ENCODE measurements around the gene CTPS1.

Gene CTPS1

GRCh38 chr1:41014871-41015270 is 35.4 kb downstream of the CTPS1 start:
- no peak for DNase-seq
- Histone ChIP-seq H4K8ac (ENCODE audit: low read length) (no peak overlapping the region), H3K79me1 (replicated peaks; ENCODE audit: low read length, poor library complexity, severe bottlenecking) (peaks cover 19% of the 10 kb centered on the region), H3K4me3 (ENCODE audit: insufficient read depth in 1 of 2, low read depth in 1 of 2, low read length in 2 of 2) (no peak overlapping the region), H2AK5ac (ENCODE audit: low read length, severe bottlenecking) (no peak overlapping the region), H2BK5ac (ENCODE audit: low read depth, low read length, poor library complexity, severe bottlenecking) (no peak overlapping the region), H3K14ac (ENCODE audit: low read length in 2 of 2) (no peak overlapping the region), H2BK12ac (ENCODE audit: low read length in 2 of 2) (no peak overlapping the region), H2AFZ (ENCODE audit: low read depth, low read length) (no peak overlapping the region), H3K4me1 (ENCODE audit: control insufficient read depth, insufficient read depth, low read depth, low read length) (peaks cover 2% of the 10 kb centered on the region), H3K4me2 (ENCODE audit: low read length, poor library complexity, severe bottlenecking) (no peak overlapping the region), H4K91ac (ENCODE audit: low read length) (no peak overlapping the region), H3K23ac (ENCODE audit: low read length in 2 of 2) (no peak overlapping the region), H2BK15ac (ENCODE audit: low read depth, poor library complexity, severe bottlenecking) (no peak overlapping the region), H3K27me3 (ENCODE audit: control insufficient read depth in 1 of 2, insufficient read depth in 1 of 2, low read length in 2 of 2) (no peaks in the 10 kb centered on the region), H3K27ac (ENCODE audit: low read length, poor library complexity, severe bottlenecking) (no peak overlapping the region), H3K9me3 (ENCODE audit: control insufficient read depth, low read length) (no peaks in the 10 kb centered on the region), H3K36me3 (ENCODE audit: control insufficient read depth in 1 of 2, insufficient read depth in 2 of 2, low read depth in 1 of 2, low read length in 2 of 2) (peaks cover 64 to 75% of the 10 kb centered on the region in 2 experiments), H3K18ac (ENCODE audit: low read depth in 1 of 2, low read length in 2 of 2) (no peak overlapping the region), H2BK120ac (ENCODE audit: low read depth, low read length) (no peak overlapping the region), H3K4ac (ENCODE audit: low read depth in 1 of 2, low read length in 2 of 2) (no peak overlapping the region), H3K9ac (ENCODE audit: low read length) (no peak overlapping the region)
- 70% methylated on average over 8 of the region's 8 CpGs for WGBS

GRCh38 chr1:41015281-41015896 is 35.9 kb downstream of the CTPS1 start:
- H2BK15ac ChIP-seq (ENCODE audit: low read depth, poor library complexity, severe bottlenecking), result no peak overlapping the region
- H3K18ac ChIP-seq (ENCODE audit: low read depth in 1 of 2, low read length in 2 of 2), result no peak overlapping the region
- H2BK5ac ChIP-seq (ENCODE audit: low read depth, low read length, poor library complexity, severe bottlenecking), result no peak overlapping the region
- peaks cover 59 to 77% of the 10 kb centered on the region in 2 experiments for H3K36me3 ChIP-seq (ENCODE audit: control insufficient read depth in 1 of 2, insufficient read depth in 2 of 2, low read depth in 1 of 2, low read length in 2 of 2)
- H3K4me2 ChIP-seq (ENCODE audit: low read length, poor library complexity, severe bottlenecking), result no peak overlapping the region
- no peak overlapping the region for H3K4ac ChIP-seq (ENCODE audit: low read depth in 1 of 2, low read length in 2 of 2)
- H3K27ac ChIP-seq (ENCODE audit: low read length, poor library complexity, severe bottlenecking), result no peak overlapping the region
- H3K27me3 ChIP-seq (ENCODE audit: control insufficient read depth in 1 of 2, insufficient read depth in 1 of 2, low read length in 2 of 2), result no peaks in the 10 kb centered on the region
- no peak for DNase-seq
- WGBS, result 96% methylated on average over 5 of the region's 5 CpGs
- H2BK120ac ChIP-seq (ENCODE audit: low read depth, low read length), result no peak overlapping the region
- peaks cover 15% of the 10 kb centered on the region for H3K79me1 ChIP-seq (replicated peaks; ENCODE audit: low read length, poor library complexity, severe bottlenecking)
- no peak overlapping the region for H2AFZ ChIP-seq (ENCODE audit: low read depth, low read length)
- H4K8ac ChIP-seq (ENCODE audit: low read length), result no peak overlapping the region
- H3K14ac ChIP-seq (ENCODE audit: low read length in 2 of 2), result no peak overlapping the region
- H3K4me1 ChIP-seq (ENCODE audit: control insufficient read depth, insufficient read depth, low read depth, low read length), result peaks cover 2% of the 10 kb centered on the region
- H3K9ac ChIP-seq (ENCODE audit: low read length), result no peak overlapping the region
- H2BK12ac ChIP-seq (ENCODE audit: low read length in 2 of 2), result no peak overlapping the region
- H3K23ac ChIP-seq (ENCODE audit: low read length in 2 of 2), result no peak overlapping the region
- H2AK5ac ChIP-seq (ENCODE audit: low read length, severe bottlenecking), result no peak overlapping the region
- no peak overlapping the region for H4K91ac ChIP-seq (ENCODE audit: low read length)
- no peak overlapping the region for H3K4me3 ChIP-seq (ENCODE audit: insufficient read depth in 1 of 2, low read depth in 1 of 2, low read length in 2 of 2)
- no peaks in the 10 kb centered on the region for H3K9me3 ChIP-seq (ENCODE audit: control insufficient read depth, low read length)

- no peaks in the 10 kb centered on the region for H3K4me1 ChIP-seq (ENCODE audit: control insufficient read depth, insufficient read depth, low read depth, low read length)
- no peak overlapping the region for H2AFZ ChIP-seq (ENCODE audit: low read depth, low read length)
- no peak overlapping the region for H3K23ac ChIP-seq (ENCODE audit: low read length in 2 of 2)
- no peak for DNase-seq
- H3K18ac ChIP-seq (ENCODE audit: low read depth in 1 of 2, low read length in 2 of 2), result no peak overlapping the region
- H3K14ac ChIP-seq (ENCODE audit: low read length in 2 of 2), result no peak overlapping the region
- H2BK120ac ChIP-seq (ENCODE audit: low read depth, low read length), result no peak overlapping the region
- H4K91ac ChIP-seq (ENCODE audit: low read length), result peak overlapping the region; percentile 3
- H3K9me3 ChIP-seq (ENCODE audit: control insufficient read depth, low read length), result no peaks in the 10 kb centered on the region
- H3K27me3 ChIP-seq (ENCODE audit: control insufficient read depth in 1 of 2, insufficient read depth in 1 of 2, low read length in 2 of 2), result no peaks in the 10 kb centered on the region
- no peak overlapping the region for H2AK5ac ChIP-seq (ENCODE audit: low read length, severe bottlenecking)
- H3K27ac ChIP-seq (ENCODE audit: low read length, poor library complexity, severe bottlenecking), result no peak overlapping the region
- H2BK5ac ChIP-seq (ENCODE audit: low read depth, low read length, poor library complexity, severe bottlenecking), result no peak overlapping the region
- H3K4me2 ChIP-seq (ENCODE audit: low read length, poor library complexity, severe bottlenecking), result no peak overlapping the region
- no peak overlapping the region for H3K4me3 ChIP-seq (ENCODE audit: insufficient read depth in 1 of 2, low read depth in 1 of 2, low read length in 2 of 2)
- peaks cover 53 to 78% of the 10 kb centered on the region in 2 experiments for H3K36me3 ChIP-seq (ENCODE audit: control insufficient read depth in 1 of 2, insufficient read depth in 2 of 2, low read depth in 1 of 2, low read length in 2 of 2)
- no peak overlapping the region for H3K4ac ChIP-seq (ENCODE audit: low read depth in 1 of 2, low read length in 2 of 2)
- H4K8ac ChIP-seq (ENCODE audit: low read length), result no peak overlapping the region
- H2BK12ac ChIP-seq (ENCODE audit: low read length in 2 of 2), result no peak overlapping the region
- H2BK15ac ChIP-seq (ENCODE audit: low read depth, poor library complexity, severe bottlenecking), result no peak overlapping the region
- no peak overlapping the region for H3K9ac ChIP-seq (ENCODE audit: low read length)
- WGBS, result 95% methylated on average over 13 of the region's 13 CpGs
- peaks cover 10% of the 10 kb centered on the region for H3K79me1 ChIP-seq (replicated peaks; ENCODE audit: low read length, poor library complexity, severe bottlenecking)
Observed at GRCh38 chr1:41015897-41016470, 36.5 kb downstream of the CTPS1 start.

GRCh38 chr1:41017141-41018017 is 37.9 kb downstream of the CTPS1 start:
- no peak for DNase-seq
- Histone ChIP-seq H3K4ac (ENCODE audit: low read depth in 1 of 2, low read length in 2 of 2) (no peak overlapping the region), H2BK15ac (ENCODE audit: low read depth, poor library complexity, severe bottlenecking) (no peak overlapping the region), H3K4me1 (ENCODE audit: control insufficient read depth, insufficient read depth, low read depth, low read length) (no peaks in the 10 kb centered on the region), H4K8ac (ENCODE audit: low read length) (no peak overlapping the region), H2AFZ (ENCODE audit: low read depth, low read length) (no peak overlapping the region), H3K36me3 (ENCODE audit: control insufficient read depth in 1 of 2, insufficient read depth in 2 of 2, low read depth in 1 of 2, low read length in 2 of 2) (peaks cover 39 to 69% of the 10 kb centered on the region in 2 experiments), H3K9me3 (ENCODE audit: control insufficient read depth, low read length) (no peaks in the 10 kb centered on the region), H3K79me1 (replicated peaks; ENCODE audit: low read length, poor library complexity, severe bottlenecking) (peaks cover 4% of the 10 kb centered on the region), H3K14ac (ENCODE audit: low read length in 2 of 2) (no peak overlapping the region), H3K9ac (ENCODE audit: low read length) (no peak overlapping the region), H3K4me2 (ENCODE audit: low read length, poor library complexity, severe bottlenecking) (no peak overlapping the region), H2AK5ac (ENCODE audit: low read length, severe bottlenecking) (no peak overlapping the region), H3K18ac (ENCODE audit: low read depth in 1 of 2, low read length in 2 of 2) (no peak overlapping the region), H2BK5ac (ENCODE audit: low read depth, low read length, poor library complexity, severe bottlenecking) (no peak overlapping the region), H3K23ac (ENCODE audit: low read length in 2 of 2) (no peak overlapping the region), H3K27ac (ENCODE audit: low read length, poor library complexity, severe bottlenecking) (no peak overlapping the region), H2BK120ac (ENCODE audit: low read depth, low read length) (no peak overlapping the region), H3K4me3 (ENCODE audit: insufficient read depth in 1 of 2, low read depth in 1 of 2, low read length in 2 of 2) (no peak overlapping the region), H3K27me3 (ENCODE audit: control insufficient read depth in 1 of 2, insufficient read depth in 1 of 2, low read length in 2 of 2) (no peaks in the 10 kb centered on the region), H4K91ac (ENCODE audit: low read length) (no peak overlapping the region), H2BK12ac (ENCODE audit: low read length in 2 of 2) (no peak overlapping the region)
- 97% methylated on average over 44 of the region's 44 CpGs for WGBS

Data from mesenchymal stem cell (in vitro differentiated cells and primary cell).